GM23338 (cell line): ENCODE data around the gene VSIG4.

Source experiments
- CREB1 ChIP-seq: fragments of 250-450 bp; sonication (Bioruptor Pico); IDR thresholded peaks from 2 replicates; pipeline ENCODE4 v1.5.0; 2020; ENCODE audit warnings: low read depth, mild to moderate bottlenecking, moderate library complexity
- ETS1 ChIP-seq: IDR thresholded peaks from 2 replicates; pipeline ENCODE4 v1.6.1; 2016; ENCODE audit warnings: antibody characterized with exemption
- EZH2 ChIP-seq: fragments of 200-600 bp; sonication (generic); IDR thresholded peaks from one replicate; pipeline ENCODE4 v1.8.0; 2017; ENCODE audit warnings: antibody characterized with exemption, mild to moderate bottlenecking, low read depth; ENCODE audit not compliant: unreplicated experiment
- EZH2phosphoT487 ChIP-seq: fragments of 200-600 bp; sonication (generic); IDR thresholded peaks from one replicate; pipeline ENCODE4 v1.8.1; 2018; ENCODE audit warnings: antibody characterized with exemption; ENCODE audit not compliant: unreplicated experiment
- JUNB ChIP-seq: IDR thresholded peaks from one replicate; pipeline ENCODE4 v1.6.1; 2016; ENCODE audit warnings: antibody characterized with exemption; ENCODE audit not compliant: unreplicated experiment
- POLR2AphosphoS5 ChIP-seq: IDR thresholded peaks from 2 replicates; pipeline ENCODE4 v1.6.1; 2016; ENCODE audit warnings: antibody characterized with exemption, low read depth
- REST ChIP-seq: IDR thresholded peaks from one replicate; pipeline ENCODE4 v1.6.1; 2018; ENCODE audit warnings: antibody characterized with exemption; ENCODE audit not compliant: unreplicated experiment
- ZNF114 ChIP-seq: fragments of 250-450 bp; sonication (Bioruptor Pico); IDR thresholded peaks from 2 replicates; pipeline ENCODE4 v1.5.0; 2020; ENCODE audit warnings: mild to moderate bottlenecking, moderate library complexity
- ZNF331 ChIP-seq: fragments of 250-450 bp; sonication (Bioruptor Pico); IDR thresholded peaks from 2 replicates; pipeline ENCODE4 v1.5.0; 2020; ENCODE audit warnings: low read depth, mild to moderate bottlenecking, moderate library complexity
- TF ChIP-seq, protein P1 (sequence below), 2 experiments: fragments of 200-600 bp in 1 of 2; sonication (generic) in 1 of 2; conservative IDR thresholded peaks; 2 replicates each; pipeline versions ENCODE4 v1.5.1 to v1.6.1; 2016 to 2017; ENCODE audit warnings: antibody characterized with exemption in 2 of 2, low read depth in 2 of 2, mild to moderate bottlenecking in 2 of 2, moderate library complexity in 1 of 2
- TF ChIP-seq, protein P2 (sequence below): fragments of 250-450 bp; sonication (Bioruptor Pico); IDR thresholded peaks from 2 replicates; pipeline ENCODE4 v1.5.0; 2020; ENCODE audit warnings: mild to moderate bottlenecking, moderate library complexity

DNA sequence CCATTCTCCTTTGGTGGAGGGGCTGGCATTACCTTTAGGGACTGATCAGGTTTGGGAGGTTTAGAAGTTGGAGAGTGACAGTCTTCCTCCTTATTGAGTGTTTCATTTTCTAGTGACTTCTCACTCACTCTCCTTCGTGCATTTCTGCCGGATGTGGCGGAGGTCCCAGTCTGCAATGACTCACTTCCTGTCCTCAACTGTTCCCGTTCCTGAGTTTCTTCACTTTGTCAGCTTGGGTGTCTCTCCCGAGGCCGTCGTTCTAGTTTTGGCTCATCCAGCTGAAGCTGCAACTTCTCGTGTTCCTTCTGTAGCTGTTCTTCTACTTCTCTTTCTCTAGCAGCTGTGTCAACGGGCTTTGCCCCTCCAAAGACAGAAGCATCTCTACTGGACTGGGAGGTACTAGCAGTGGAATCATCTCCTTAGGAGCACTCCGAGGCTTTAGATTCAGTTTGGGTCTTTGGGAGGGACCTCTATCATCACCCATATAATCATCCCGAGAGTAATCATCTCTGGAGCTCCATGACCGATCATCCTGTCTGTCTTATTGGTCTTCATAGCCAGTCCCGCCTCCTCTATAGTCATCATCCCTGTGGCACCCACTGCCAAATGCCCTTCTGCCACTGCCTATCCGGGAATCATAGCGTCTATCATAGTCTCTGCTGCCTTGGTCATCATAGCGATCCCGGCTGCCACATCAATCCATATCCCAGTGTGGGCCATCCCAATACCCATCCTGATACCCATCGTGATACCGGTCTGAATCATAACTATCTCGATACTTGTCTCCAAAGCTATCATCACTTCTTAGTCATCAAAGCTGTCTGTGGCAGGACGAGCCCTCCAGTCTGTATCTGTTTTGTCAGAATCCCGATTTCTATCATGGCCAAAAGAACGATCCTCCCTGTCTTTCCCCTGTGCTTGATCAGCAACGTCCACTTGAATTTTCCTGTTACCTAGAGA, 35.3 kb upstream of the VSIG4 start:
- TF ChIP-seq EZH2, result no peak
- TF ChIP-seq, protein P1, sequence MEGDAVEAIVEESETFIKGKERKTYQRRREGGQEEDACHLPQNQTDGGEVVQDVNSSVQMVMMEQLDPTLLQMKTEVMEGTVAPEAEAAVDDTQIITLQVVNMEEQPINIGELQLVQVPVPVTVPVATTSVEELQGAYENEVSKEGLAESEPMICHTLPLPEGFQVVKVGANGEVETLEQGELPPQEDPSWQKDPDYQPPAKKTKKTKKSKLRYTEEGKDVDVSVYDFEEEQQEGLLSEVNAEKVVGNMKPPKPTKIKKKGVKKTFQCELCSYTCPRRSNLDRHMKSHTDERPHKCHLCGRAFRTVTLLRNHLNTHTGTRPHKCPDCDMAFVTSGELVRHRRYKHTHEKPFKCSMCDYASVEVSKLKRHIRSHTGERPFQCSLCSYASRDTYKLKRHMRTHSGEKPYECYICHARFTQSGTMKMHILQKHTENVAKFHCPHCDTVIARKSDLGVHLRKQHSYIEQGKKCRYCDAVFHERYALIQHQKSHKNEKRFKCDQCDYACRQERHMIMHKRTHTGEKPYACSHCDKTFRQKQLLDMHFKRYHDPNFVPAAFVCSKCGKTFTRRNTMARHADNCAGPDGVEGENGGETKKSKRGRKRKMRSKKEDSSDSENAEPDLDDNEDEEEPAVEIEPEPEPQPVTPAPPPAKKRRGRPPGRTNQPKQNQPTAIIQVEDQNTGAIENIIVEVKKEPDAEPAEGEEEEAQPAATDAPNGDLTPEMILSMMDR (conservative IDR thresholded peaks at IDR 0.05; ENCODE audit: low read depth in 2 of 2), result no peak
- TF ChIP-seq POLR2AphosphoS5, result no peak
- TF ChIP-seq JUNB, result no peak
- TF ChIP-seq, protein P2, sequence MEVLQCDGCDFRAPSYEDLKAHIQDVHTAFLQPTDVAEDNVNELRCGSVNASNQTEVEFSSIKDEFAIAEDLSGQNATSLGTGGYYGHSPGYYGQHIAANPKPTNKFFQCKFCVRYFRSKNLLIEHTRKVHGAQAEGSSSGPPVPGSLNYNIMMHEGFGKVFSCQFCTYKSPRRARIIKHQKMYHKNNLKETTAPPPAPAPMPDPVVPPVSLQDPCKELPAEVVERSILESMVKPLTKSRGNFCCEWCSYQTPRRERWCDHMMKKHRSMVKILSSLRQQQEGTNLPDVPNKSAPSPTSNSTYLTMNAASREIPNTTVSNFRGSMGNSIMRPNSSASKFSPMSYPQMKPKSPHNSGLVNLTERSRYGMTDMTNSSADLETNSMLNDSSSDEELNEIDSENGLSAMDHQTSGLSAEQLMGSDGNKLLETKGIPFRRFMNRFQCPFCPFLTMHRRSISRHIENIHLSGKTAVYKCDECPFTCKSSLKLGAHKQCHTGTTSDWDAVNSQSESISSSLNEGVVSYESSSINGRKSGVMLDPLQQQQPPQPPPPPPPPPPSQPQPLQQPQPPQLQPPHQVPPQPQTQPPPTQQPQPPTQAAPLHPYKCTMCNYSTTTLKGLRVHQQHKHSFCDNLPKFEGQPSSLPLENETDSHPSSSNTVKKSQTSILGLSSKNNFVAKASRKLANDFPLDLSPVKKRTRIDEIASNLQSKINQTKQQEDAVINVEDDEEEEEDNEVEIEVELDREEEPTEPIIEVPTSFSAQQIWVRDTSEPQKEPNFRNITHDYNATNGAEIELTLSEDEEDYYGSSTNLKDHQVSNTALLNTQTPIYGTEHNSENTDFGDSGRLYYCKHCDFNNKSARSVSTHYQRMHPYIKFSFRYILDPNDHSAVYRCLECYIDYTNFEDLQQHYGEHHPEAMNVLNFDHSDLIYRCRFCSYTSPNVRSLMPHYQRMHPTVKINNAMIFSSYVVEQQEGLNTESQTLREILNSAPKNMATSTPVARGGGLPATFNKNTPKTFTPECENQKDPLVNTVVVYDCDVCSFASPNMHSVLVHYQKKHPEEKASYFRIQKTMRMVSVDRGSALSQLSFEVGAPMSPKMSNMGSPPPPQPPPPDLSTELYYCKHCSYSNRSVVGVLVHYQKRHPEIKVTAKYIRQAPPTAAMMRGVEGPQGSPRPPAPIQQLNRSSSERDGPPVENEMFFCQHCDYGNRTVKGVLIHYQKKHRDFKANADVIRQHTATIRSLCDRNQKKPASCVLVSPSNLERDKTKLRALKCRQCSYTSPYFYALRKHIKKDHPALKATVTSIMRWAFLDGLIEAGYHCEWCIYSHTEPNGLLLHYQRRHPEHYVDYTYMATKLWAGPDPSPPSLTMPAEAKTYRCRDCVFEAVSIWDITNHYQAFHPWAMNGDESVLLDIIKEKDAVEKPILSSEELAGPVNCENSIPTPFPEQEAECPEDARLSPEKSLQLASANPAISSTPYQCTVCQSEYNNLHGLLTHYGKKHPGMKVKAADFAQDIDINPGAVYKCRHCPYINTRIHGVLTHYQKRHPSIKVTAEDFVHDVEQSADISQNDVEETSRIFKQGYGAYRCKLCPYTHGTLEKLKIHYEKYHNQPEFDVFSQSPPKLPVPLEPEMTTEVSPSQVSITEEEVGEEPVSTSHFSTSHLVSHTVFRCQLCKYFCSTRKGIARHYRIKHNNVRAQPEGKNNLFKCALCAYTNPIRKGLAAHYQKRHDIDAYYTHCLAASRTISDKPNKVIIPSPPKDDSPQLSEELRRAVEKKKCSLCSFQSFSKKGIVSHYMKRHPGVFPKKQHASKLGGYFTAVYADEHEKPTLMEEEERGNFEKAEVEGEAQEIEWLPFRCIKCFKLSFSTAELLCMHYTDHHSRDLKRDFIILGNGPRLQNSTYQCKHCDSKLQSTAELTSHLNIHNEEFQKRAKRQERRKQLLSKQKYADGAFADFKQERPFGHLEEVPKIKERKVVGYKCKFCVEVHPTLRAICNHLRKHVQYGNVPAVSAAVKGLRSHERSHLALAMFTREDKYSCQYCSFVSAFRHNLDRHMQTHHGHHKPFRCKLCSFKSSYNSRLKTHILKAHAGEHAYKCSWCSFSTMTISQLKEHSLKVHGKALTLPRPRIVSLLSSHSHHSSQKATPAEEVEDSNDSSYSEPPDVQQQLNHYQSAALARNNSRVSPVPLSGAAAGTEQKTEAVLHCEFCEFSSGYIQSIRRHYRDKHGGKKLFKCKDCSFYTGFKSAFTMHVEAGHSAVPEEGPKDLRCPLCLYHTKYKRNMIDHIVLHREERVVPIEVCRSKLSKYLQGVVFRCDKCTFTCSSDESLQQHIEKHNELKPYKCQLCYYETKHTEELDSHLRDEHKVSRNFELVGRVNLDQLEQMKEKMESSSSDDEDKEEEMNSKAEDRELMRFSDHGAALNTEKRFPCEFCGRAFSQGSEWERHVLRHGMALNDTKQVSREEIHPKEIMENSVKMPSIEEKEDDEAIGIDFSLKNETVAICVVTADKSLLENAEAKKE (CRISPR knock-in tag), result no peak
- TF ChIP-seq EZH2phosphoT487, result no peak
- TF ChIP-seq ZNF331 (CRISPR knock-in tag), result no peak
- TF ChIP-seq ZNF114 (CRISPR knock-in tag), result no peak
- TF ChIP-seq ETS1, result no peak
- TF ChIP-seq REST, result no peak
- no peak for TF ChIP-seq CREB1
